ENCODE results near the gene HIPK2. TPM values are rescaled to one million over a fixed set of nuclear protein-coding genes. Genes with fewer than 3 reads are reported as not detected.

Gene HIPK2
- total and polyA plus RNA-seq, 2 experiments from 2014 or later = 18.2 to 22.9 TPM

- peaks cover 95% of the 10 kb centered on the region for H3K79me2 ChIP-seq
These were observed 51.8 kb downstream of the HIPK2 start for GRCh38 chr7:139725858-139726484.

GRCh38 chr7:139725077-139725476 is 52.7 kb downstream of the HIPK2 start:
- TF ChIP-seq CTCF (IDR thresholded peaks at IDR 0.05; ENCODE audit: poor library complexity) (no peak), EZH2phosphoT487 (IDR thresholded peaks at IDR 0.05; ENCODE audit: low read depth, severe bottlenecking, unreplicated experiment) (no peak), EZH2 (IDR thresholded peaks at IDR 0.05; ENCODE audit: borderline replicate concordance) (no peak)
- H3K27ac ChIP-seq = peak overlapping the region; percentile 71
- H3K27me3 ChIP-seq = no peaks in the 10 kb centered on the region
- H3K4me3 ChIP-seq = no peak overlapping the region
- H3K9me2 ChIP-seq (replicated peaks; ENCODE audit: insufficient read depth) = no peaks in the 10 kb centered on the region
- WGBS (ENCODE audit: low lambda C conversion rate, missing lambda C conversion rate) = 77% methylated on average over 6 of the region's 6 CpGs
- H3K4me2 ChIP-seq = no peak overlapping the region
- peaks cover 36% of the 10 kb centered on the region for H4K20me1 ChIP-seq (ENCODE audit: insufficient read depth, poor library complexity, severe bottlenecking)
- H3K4me1 ChIP-seq (ENCODE audit: insufficient read depth) = peaks cover 24% of the 10 kb centered on the region
- H3K36me3 ChIP-seq (replicated peaks; ENCODE audit: insufficient read depth, low read depth) = no peaks in the 10 kb centered on the region
- no peaks in the 10 kb centered on the region for H3K9me3 ChIP-seq (ENCODE audit: low read depth)
- H3K79me2 ChIP-seq = peaks cover 95% of the 10 kb centered on the region
- DNase-seq (ENCODE audit: low spot score) = no peak
- no peak overlapping the region for H2AFZ ChIP-seq

More at GRCh38 chr7:139725858-139726484, 51.8 kb downstream of the HIPK2 start:
- H3K4me1 ChIP-seq (ENCODE audit: insufficient read depth) = peaks cover 23% of the 10 kb centered on the region
- no peaks in the 10 kb centered on the region for H3K9me3 ChIP-seq (ENCODE audit: low read depth)
- H2AFZ ChIP-seq = no peak overlapping the region
- peak overlapping the region; percentile 71 for H3K27ac ChIP-seq
- WGBS (ENCODE audit: low lambda C conversion rate, missing lambda C conversion rate) = 87% methylated on average over 6 of the region's 6 CpGs
- no peaks in the 10 kb centered on the region for H3K36me3 ChIP-seq (replicated peaks; ENCODE audit: insufficient read depth, low read depth)
- DNase-seq (ENCODE audit: low spot score) = no peak
- no peak overlapping the region for H3K4me3 ChIP-seq
- H3K4me2 ChIP-seq = no peak overlapping the region
- no peak for TF ChIP-seq CTCF (IDR thresholded peaks at IDR 0.05; ENCODE audit: poor library complexity)
- TF ChIP-seq EZH2 (IDR thresholded peaks at IDR 0.05; ENCODE audit: borderline replicate concordance) = no peak
- TF ChIP-seq EZH2phosphoT487 (IDR thresholded peaks at IDR 0.05; ENCODE audit: low read depth, severe bottlenecking, unreplicated experiment) = no peak
- H3K27me3 ChIP-seq = no peaks in the 10 kb centered on the region
- H4K20me1 ChIP-seq (ENCODE audit: insufficient read depth, poor library complexity, severe bottlenecking) = peaks cover 33% of the 10 kb centered on the region
- no peaks in the 10 kb centered on the region for H3K9me2 ChIP-seq (replicated peaks; ENCODE audit: insufficient read depth)

- 72% methylated on average over 4 of the region's 4 CpGs for WGBS (ENCODE audit: low lambda C conversion rate, missing lambda C conversion rate)
- no peak overlapping the region for H3K4me2 ChIP-seq
- peaks cover 98% of the 10 kb centered on the region for H3K79me2 ChIP-seq
- TF ChIP-seq EZH2 (IDR thresholded peaks at IDR 0.05; ENCODE audit: borderline replicate concordance) (no peak), CTCF (IDR thresholded peaks at IDR 0.05; ENCODE audit: poor library complexity) (no peak), EZH2phosphoT487 (IDR thresholded peaks at IDR 0.05; ENCODE audit: low read depth, severe bottlenecking, unreplicated experiment) (no peak)
- no peak overlapping the region for H3K4me3 ChIP-seq
- H3K4me1 ChIP-seq (ENCODE audit: insufficient read depth) = peaks cover 24% of the 10 kb centered on the region
- H2AFZ ChIP-seq = no peak overlapping the region
- H3K36me3 ChIP-seq (replicated peaks; ENCODE audit: insufficient read depth, low read depth) = no peaks in the 10 kb centered on the region
- peaks cover 45% of the 10 kb centered on the region for H4K20me1 ChIP-seq (ENCODE audit: insufficient read depth, poor library complexity, severe bottlenecking)
- no peak overlapping the region for H3K27ac ChIP-seq
- DNase-seq (ENCODE audit: low spot score) = no peak
- H3K27me3 ChIP-seq = no peaks in the 10 kb centered on the region
- no peaks in the 10 kb centered on the region for H3K9me3 ChIP-seq (ENCODE audit: low read depth)
- H3K9me2 ChIP-seq (replicated peaks; ENCODE audit: insufficient read depth) = no peaks in the 10 kb centered on the region
These were observed 55.2 kb downstream of the HIPK2 start for GRCh38 chr7:139722604-139723003.

Measured in hepatocyte (in vitro differentiated cells).